Activated CD8-positive, alpha-beta memory T cell treated with anti-CD3 and anti-CD28 coated beads, Interleukin-2, amount 50 U/mL, for 1 hour (primary cell): ENCODE data around the gene CAPN15.
"Not testable (repeated sequence)": the region's sequence is repeated elsewhere in the genome, so short reads cannot be mapped to it uniquely, and the experiment has no call there.

Experiments
- DNase-seq: peaks from one replicate; pipeline ENCODE4 v3.0.0-alpha.2; 2020; ENCODE audit errors: extremely low read depth

CAPN15 gene

GRCh38 chr16:527015-527903, at the start of gene CAPN15:
CAPN15 (plus strand) TSS chr16:527712; CDS start chr16:546839, 19,127 bp downstream.
- peak; percentile 38 for DNase-seq

GRCh38 chr16:478287-478686, 49.2 kb upstream of the CAPN15 start:
- not testable (repeated sequence) for DNase-seq

GRCh38 chr16:482468-483185, 44.9 kb upstream of the CAPN15 start:
- no peak for DNase-seq

DNA sequence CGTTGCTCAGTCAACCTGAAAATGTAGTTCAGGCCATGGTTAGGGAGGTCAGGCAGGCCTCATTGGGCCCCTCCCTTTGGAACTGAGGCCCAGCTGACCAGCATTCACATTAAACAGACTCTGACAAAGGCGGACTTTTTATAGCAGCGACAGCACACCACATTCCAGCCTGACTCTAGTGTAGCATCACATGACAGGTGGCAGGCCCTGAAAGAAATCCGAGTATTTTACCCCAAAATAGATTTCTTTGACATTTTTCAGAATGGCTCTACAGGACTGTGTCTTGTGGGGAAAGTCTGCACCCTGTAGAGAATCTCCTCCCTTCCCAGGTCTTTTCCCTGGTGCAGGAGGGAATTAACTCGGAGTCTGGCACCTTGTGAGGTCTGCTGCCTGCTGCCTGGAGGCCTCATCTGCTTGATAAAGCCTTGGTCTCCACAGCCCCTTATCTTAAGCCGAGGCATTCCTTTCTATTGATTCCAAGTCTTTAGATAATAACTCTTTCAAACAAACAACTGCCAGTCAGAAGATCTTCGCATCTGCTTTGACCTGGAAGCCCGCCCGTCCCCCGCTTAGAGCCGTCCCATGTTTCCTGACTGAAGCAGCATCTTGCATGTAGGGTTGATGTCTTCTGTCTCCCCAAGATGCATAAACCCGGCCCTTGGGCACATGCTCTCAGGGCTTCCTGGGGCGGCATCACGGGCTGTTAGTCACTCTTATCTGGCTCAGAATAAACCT, 44.0 kb upstream of the CAPN15 start:
- DNase-seq = no peak

DNA sequence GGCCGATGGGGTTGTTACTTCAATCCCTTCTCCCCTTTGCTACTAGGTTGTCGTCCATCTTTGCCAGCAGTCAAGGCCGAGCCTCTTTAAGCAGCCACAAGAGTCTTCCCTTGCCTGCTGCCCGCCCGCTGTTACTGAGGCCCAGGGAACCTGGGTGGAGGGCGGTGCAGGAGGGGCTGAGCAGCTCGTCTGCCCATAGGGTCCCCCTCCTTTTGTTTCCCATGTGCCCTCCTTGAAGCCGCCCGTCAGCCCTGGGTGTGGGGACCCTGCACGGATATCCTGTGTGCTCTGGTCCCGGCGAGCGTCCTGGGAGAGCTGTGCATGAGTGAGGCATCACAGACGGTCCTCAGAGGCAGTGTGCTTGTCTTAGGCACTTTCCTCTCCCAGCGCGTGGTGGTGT, 37.9 kb upstream of the CAPN15 start:
- no peak for DNase-seq

GRCh38 chr16:490768-491167, 36.7 kb upstream of the CAPN15 start:
- DNase-seq = no peak

- no peak for DNase-seq
Observed at GRCh38 chr16:491220-491919, 36.1 kb upstream of the CAPN15 start.

GRCh38 chr16:492211-492875, 35.2 kb upstream of the CAPN15 start:
- no peak for DNase-seq

DNA sequence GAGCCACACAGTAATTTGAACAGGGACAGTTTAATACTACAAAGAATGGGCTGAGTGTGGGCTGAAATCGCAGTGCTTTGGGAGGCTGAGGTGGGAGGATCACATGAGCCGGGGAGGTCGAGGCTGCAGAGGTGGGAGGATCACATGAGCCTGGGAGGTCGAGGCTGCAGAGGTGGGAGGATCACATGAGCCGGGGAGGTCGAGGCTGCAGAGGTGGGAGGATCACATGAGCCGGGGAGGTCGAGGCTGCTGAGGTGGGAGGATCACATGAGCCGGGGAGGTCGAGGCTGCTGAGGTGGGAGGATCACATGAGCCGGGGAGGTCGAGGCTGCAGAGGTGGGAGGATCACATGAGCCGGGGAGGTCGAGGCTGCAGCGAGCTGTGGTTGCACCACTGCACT, 32.8 kb upstream of the CAPN15 start:
- DNase-seq = not testable (repeated sequence)

- DNase-seq = no peak
Observed at GRCh38 chr16:495127-495748, 32.3 kb upstream of the CAPN15 start.

DNA sequence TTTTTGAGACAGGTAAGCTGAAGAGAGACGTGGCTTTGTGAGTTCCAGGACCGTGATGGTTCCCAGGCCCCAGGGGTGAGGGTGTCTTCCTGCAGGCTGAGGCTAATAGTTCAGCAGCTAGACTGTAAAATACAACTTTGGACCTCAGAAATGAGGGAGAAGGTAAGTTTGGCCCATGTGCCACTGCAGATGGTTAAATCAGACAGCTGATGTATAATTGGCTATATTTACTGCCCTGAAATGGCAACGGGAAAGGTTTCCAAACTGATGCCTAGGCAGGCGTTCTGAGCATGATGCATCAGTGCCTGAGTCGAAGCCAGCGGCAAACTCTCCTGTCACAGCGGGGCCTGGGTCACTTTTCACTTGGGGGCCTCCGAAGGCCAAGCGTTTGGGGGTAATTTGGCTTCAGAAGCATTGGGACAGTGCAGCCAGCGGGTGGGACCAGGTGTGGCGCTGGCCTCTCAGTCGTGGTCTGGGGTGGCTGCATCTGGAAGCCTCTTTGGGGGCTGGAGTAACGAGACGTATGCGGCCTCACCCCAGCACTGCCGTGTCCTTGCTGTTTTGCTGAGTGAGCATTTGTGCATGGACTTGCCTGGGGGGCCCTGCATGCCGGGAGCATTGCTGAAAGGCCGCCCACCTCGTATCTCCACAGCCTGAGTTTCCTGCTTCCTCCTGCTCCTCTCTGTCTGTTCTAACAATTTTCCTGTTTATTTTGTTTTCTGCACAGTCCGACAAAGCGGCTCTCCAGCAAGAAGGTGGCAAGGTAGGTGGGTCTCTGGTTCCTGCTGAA, 31.2 kb upstream of the CAPN15 start:
- DNase-seq = no peak

- DNase-seq = no peak
Observed at GRCh38 chr16:497258-497657, 30.3 kb upstream of the CAPN15 start.

- DNase-seq = no peak
Observed at GRCh38 chr16:499924-500323, 27.6 kb upstream of the CAPN15 start.

DNA sequence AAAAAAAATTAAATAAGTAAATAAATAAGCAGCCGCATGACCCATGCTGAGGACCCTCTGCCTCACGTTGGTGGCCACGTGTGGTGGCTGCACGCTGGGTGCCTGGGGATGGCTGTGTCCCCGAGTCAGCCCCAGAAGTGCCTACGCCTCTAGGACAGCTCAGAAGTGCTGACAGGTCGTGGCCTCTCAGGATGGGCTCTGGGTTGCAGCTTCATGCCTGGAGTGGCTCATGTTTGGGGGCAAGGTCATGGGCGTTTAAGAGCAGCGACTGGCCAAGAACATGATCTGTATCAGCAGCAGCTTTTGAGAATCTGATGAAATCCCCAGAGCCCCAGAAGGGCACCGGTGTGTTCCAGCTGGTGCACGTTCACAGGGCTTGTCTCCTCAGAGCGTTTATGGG, 26.8 kb upstream of the CAPN15 start:
- no peak for DNase-seq

GRCh38 chr16:502179-502943, 25.2 kb upstream of the CAPN15 start:
- DNase-seq = no peak

- no peak for DNase-seq
Observed at GRCh38 chr16:503150-504071, 24.1 kb upstream of the CAPN15 start.

DNA sequence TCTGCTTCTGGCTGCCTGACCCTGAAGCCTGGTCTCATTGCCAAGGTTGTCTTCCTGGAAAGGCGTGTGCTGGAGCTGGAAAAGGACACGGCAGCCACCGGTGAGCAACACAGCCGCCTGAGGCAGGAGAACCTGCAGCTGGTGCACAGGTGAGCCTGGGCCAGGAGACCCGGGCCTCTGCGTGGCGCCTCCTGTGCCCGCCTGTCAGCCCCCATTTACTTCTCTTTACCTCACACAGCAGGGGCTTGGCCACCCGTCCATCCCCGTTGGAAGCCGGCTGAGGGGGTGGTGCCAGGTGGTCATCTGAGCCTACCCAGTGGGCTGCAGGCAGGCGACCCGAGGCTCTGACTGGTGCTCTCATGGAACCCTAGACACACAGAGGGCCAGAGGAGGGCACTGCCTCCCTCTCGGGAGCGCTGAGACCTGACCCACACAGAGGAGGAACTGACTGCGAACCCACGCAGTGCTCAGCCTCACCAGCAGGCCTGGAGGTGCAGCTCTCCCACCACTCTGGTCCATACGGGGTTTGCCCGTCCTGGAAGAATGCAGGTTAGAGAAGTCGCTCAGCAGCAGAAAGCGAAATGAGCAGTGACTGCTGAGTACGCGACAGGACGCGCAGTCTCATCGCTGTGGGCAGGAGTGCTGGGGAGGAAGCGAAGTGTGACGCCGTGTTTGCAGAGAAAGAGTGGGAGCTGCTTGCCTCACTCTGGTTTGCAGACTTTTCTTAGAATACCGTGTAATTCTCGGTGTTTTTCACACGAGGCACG, 21.9 kb upstream of the CAPN15 start:
- DNase-seq = no peak
